Diencephalon (tissue), 1 donor: ENCODE data around the gene ZMAT2. TPM values are rescaled to one million over a fixed set of nuclear protein-coding genes. Genes with fewer than 3 reads are reported as not detected.

Experiments used
- small RNA-seq: library from RNA; depleted of rRNA; stranded (forward); fragments of <200 nt; gene quantifications from one replicate; pipeline ENCODE3, GENCODE V24; 2014
- total RNA-seq: library from RNA; depleted of rRNA; stranded (reverse); fragments of >200 nt; gene quantifications from one replicate; pipeline ENCODE4 v1.2.3, GENCODE V29; 2014

The ZMAT2 gene
- total RNA-seq = 42.9 TPM

GRCh38 chr5:140700177-140701144, at the start of gene ZMAT2:
TSS of gene ZMAT2 (plus strand) at chr5:140700447. CDS start at chr5:140700461, 14 bp downstream.

GRCh38 chr5:140664359-140665119, 35.7 kb upstream of the ZMAT2 start, which contains the start of gene WDR55:
TSS of gene WDR55 (plus strand) at chr5:140664904. CDS start at chr5:140664913, 9 bp downstream.

GRCh38 chr5:140673187-140673976, 26.9 kb upstream of the ZMAT2 start, which contains the start of gene DND1:
TSS of gene DND1 (minus strand) at chr5:140673576. CDS start at chr5:140673542, 34 bp downstream.

GRCh38 chr5:140690941-140691924, 9.0 kb upstream of the ZMAT2 start, which contains the start of the genes HARS1 and HARS2:
TSS of gene HARS1 (minus strand) at chr5:140691370. CDS start at chr5:140691304, 66 bp downstream.
TSS of gene HARS2 (plus strand) at chr5:140691455. CDS start at chr5:140691649, 194 bp downstream.

Small RNA genes within 50 kb of the gene (small RNA-seq; reads per million reads assigned to genes)
- 3.0 reads per million, percentile 89 among the genes with 10 or more reads in this experiment for gene VTRNA1-1
- gene VTRNA1-2 = not detected
- 0.08 reads per million for gene VTRNA1-3

Other genes starting within 250 kb of the ZMAT2 start
- gene EIF4EBP3, start 152.8 kb upstream of the ZMAT2 start, total RNA-seq = not detected
- gene SRA1, start 143.0 kb upstream of the ZMAT2 start, total RNA-seq = 23.8 TPM
- 29.8 TPM for gene APBB3, start 135.8 kb upstream of the ZMAT2 start, total RNA-seq
- gene SLC35A4, start 135.6 kb upstream of the ZMAT2 start, total RNA-seq = 9.7 TPM
- 12.9 TPM for gene CD14, start 67.3 kb upstream of the ZMAT2 start, total RNA-seq
- 4.6 TPM for gene TMCO6, start 61.0 kb upstream of the ZMAT2 start, total RNA-seq
- 37.1 TPM for gene NDUFA2, start 52.8 kb upstream of the ZMAT2 start, total RNA-seq
- gene IK, start 52.6 kb upstream of the ZMAT2 start, total RNA-seq = 78.4 TPM
- gene WDR55, start 35.5 kb upstream of the ZMAT2 start, total RNA-seq = 13.4 TPM
- 0.69 TPM for gene DND1, start 26.9 kb upstream of the ZMAT2 start, total RNA-seq
- 68.0 TPM for gene HARS1, start 9.1 kb upstream of the ZMAT2 start, total RNA-seq
- gene HARS2, start 9.0 kb upstream of the ZMAT2 start, total RNA-seq = 28.1 TPM
- gene PCDHA1, start 85.7 kb downstream of the ZMAT2 start, total RNA-seq = 13.8 TPM
- gene PCDHA2, start 94.4 kb downstream of the ZMAT2 start, total RNA-seq = 10.4 TPM
- 20.1 TPM for gene PCDHA3, start 100.6 kb downstream of the ZMAT2 start, total RNA-seq
- 15.0 TPM for gene PCDHA4, start 106.6 kb downstream of the ZMAT2 start, total RNA-seq
- gene PCDHA5, start 121.2 kb downstream of the ZMAT2 start, total RNA-seq = 9.9 TPM
- 26.3 TPM for gene PCDHA6, start 127.5 kb downstream of the ZMAT2 start, total RNA-seq
- 15.2 TPM for gene PCDHA7, start 133.8 kb downstream of the ZMAT2 start, total RNA-seq
- gene PCDHA8, start 140.7 kb downstream of the ZMAT2 start, total RNA-seq = 9.5 TPM
- 11.3 TPM for gene PCDHA9, start 147.9 kb downstream of the ZMAT2 start, total RNA-seq
- gene PCDHA10, start 155.4 kb downstream of the ZMAT2 start, total RNA-seq = 11.5 TPM
- gene PCDHA11, start 168.5 kb downstream of the ZMAT2 start, total RNA-seq = 22.8 TPM
- 7.4 TPM for gene PCDHA12, start 174.9 kb downstream of the ZMAT2 start, total RNA-seq
- 9.9 TPM for gene PCDHA13, start 181.7 kb downstream of the ZMAT2 start, total RNA-seq
- gene PCDHAC1, start 225.9 kb downstream of the ZMAT2 start, total RNA-seq = 42.7 TPM